ENCODE data around the gene RPH3AL.
"Not testable (repeated sequence)": the region's sequence is repeated elsewhere in the genome, so short reads cannot be mapped to it uniquely, and the experiment has no call there.

The RPH3AL gene

DNA sequence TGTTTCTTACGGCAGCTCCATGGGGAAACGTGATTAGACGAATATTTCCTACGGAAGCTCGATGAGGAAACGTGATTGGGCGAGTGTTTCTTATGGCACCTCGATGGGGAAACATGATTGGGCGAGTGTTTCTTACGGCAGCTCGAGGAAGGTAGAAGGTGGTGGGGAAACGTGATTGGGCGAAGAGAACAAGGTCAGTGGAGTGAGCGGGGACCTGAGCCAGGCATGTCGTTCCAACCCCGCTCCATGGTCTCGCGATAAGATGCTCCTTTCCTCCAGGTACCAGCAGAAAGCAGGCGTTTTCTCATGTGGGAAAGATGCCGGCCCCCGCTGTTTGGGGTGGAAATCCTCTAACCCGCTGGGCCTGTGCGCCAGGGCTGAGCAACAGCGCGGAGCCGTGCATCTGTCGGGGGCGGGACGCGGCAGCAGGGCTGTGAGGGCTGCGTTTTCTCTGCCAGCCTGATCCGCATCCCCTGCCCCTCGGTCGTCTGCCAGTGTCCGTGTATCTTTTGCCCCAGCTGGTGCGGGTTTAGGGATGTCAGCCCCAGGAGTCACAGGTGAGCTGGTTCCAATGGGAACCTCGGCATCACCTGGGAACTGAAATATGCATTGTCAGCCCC lies 145.6 kb downstream of the RPH3AL start:
- in situ Hi-C loops (cut with MboI; ENCODE audit: low sequenced_read_pairs) = no loop called here

DNA sequence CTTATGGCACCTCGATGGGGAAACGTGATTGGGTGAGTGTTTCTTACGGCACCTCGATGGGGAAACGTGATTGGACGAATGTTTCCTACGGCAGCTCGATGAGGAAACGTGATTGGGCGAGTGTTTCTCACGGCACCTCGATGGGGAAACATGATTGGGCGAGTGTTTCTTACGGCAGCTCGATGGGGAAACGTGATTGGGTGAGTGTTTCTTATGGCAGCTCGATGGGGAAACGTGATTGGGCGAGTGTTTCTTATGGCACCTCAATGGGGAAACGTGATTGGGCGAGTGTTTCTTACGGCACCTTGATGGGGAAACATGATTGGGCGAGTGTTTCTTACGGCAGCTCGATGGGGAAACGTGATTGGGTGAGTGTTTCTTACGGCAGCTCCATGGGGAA lies 146.1 kb downstream of the RPH3AL start:
- in situ Hi-C loops (cut with MboI; ENCODE audit: low sequenced_read_pairs) = not testable (repeated sequence)

GRCh38 chr17:205817-206216 lies 146.8 kb downstream of the RPH3AL start:
- in situ Hi-C loops (cut with MboI; ENCODE audit: low sequenced_read_pairs) = no loop called here

DNA sequence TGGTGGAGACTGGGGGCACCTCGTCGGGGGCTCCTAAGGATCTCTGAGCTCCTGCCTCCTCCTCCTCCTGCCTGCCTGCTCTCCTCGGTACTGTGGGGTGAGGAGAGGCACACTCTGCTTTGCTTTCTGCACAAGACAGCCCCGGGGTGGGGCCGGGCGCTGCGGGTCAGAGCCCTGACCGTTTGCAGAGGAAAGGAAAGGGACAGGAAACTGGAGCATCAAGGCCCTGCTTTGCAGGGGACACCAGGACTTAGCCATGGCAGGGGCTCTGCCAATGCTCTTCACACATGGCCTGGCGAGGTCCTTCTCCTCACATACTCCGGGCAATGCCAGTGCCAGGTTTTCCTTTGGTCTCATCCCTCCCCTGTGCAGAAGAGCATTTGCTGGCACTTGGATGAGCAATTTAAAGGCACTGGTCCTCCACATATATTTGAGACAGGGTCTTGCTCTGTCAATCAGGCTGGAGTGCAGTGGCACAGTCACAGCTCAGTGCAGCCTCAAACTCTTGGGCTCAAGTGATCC lies 147.4 kb downstream of the RPH3AL start:
- in situ Hi-C loops (cut with MboI; ENCODE audit: low sequenced_read_pairs) = no loop called here

GRCh38 chr17:204427-205147 lies 148.0 kb downstream of the RPH3AL start:
- in situ Hi-C loops (cut with MboI; ENCODE audit: low sequenced_read_pairs) = no loop called here

DNA sequence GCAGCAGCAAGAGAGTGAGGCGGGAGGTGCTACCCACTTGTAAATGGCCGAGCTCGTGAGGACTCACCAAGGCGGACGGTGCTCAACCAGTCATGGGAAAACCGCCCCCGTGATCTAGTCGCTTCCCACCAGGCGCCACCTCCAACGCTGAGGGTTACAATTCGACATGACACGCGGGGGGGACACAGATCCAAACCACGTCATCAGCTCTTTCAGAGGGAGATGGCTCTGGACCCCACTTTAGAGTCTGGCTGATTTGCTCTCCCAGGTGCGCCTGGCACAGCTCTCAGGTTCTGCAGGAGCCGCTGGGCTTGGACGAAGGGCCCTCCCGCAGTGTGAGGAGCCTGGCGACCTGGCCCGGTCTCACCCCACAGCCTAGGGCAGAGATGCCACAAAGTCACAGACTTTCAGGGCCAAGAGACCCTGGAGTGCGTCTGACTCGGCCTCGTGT lies 150.1 kb downstream of the RPH3AL start:
- in situ Hi-C loops (cut with MboI; ENCODE audit: low sequenced_read_pairs) = no loop called here

DNA sequence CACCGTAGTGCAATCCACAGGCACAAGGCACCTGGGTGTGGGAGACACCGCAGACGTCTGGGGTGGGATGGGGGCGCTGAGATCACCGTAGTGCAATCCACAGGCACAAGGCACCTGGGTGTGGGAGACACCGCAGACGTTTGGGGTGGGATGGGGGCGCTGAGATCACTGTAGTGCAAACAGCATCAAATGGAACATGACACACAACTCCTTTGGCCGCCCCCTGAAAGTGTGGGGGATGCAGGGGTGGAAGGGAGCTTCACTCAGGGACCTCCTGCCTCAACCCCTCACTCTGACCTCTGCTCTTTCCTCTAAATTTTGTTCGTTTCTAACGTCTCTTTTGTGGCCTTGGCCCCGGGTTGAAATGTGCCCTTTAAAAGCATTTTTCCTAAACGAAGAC lies 150.9 kb downstream of the RPH3AL start:
- in situ Hi-C loops (cut with MboI; ENCODE audit: low sequenced_read_pairs) = not testable (repeated sequence)

GRCh38 chr17:201257-201656 lies 151.3 kb downstream of the RPH3AL start:
- in situ Hi-C loops (cut with MboI; ENCODE audit: low sequenced_read_pairs) = not testable (repeated sequence)

DNA sequence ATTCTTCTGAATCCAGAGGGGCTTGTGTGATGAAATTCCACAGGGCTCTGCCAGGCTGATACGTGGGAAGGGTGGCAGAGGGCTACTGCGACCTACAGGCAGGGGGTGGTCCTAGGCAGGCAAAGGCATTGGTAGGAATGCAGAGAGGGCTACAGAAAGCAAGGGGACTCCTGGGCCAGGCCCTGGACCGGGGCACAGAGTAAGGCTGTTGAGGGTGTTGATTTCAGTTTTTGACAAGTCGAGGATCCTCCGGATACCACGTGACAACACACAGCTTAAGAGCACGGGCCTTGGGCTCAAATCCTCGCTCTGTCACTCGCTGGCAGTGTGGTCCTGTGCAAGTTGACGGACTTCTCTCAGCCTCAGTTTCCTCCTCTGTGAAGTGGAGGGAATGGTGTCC lies 152.0 kb downstream of the RPH3AL start:
- in situ Hi-C loops (cut with MboI; ENCODE audit: low sequenced_read_pairs) = no loop called here

DNA sequence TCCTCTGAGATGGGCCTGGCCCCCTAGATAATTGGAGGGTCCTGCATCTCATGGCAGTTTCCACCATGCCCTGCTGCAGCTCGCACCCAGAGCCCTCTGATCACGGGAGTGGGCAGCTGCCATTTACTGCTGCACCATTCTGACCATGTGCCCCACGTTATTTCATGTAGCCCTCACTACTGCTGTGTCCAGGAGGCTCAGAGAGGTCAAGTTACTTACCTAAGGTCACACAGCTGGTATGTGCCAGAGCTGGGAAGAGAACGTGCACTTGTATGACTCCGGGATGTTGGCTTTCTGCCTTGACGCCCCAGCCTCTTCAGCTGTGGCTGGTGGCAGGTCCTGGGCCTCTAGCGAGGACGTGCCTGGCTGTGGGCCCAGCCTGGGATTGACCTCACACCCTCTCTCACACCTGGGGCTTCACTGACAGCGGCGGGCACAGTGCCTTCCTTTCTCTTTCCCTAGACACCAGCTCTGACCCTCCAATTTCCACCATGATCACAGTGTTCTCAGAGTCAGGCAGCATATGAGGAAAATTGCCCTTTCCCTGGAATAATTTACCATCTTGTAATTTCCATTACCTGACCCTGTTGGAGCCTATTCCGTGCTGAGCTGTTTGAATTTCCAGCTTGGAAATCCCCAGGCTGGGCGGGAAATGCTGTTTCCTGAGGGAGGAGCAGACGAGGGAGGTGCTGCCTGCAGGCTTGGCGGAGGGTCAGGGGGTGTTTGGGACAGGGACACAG lies 152.6 kb downstream of the RPH3AL start:
- in situ Hi-C loops (cut with MboI; ENCODE audit: low sequenced_read_pairs) = no loop called here

GRCh38 chr17:199191-199604 lies 153.4 kb downstream of the RPH3AL start:
- in situ Hi-C loops (cut with MboI; ENCODE audit: low sequenced_read_pairs) = no loop called here

GRCh38 chr17:198225-198624 lies 154.4 kb downstream of the RPH3AL start:
- in situ Hi-C loops (cut with MboI; ENCODE audit: low sequenced_read_pairs) = not testable (repeated sequence)

GRCh38 chr17:197352-197751 lies 155.3 kb downstream of the RPH3AL start:
- in situ Hi-C loops (cut with MboI; ENCODE audit: low sequenced_read_pairs) = no loop called here

GRCh38 chr17:194828-195602 lies 157.6 kb downstream of the RPH3AL start:
- in situ Hi-C loops (cut with MboI; ENCODE audit: low sequenced_read_pairs) = no loop called here

- in situ Hi-C loops (cut with MboI; ENCODE audit: low sequenced_read_pairs) = no loop called here
These were observed 158.5 kb downstream of the RPH3AL start for GRCh38 chr17:193841-194806.

GRCh38 chr17:193426-193810 lies 159.2 kb downstream of the RPH3AL start:
- in situ Hi-C loops (cut with MboI; ENCODE audit: low sequenced_read_pairs) = no loop called here

DNA sequence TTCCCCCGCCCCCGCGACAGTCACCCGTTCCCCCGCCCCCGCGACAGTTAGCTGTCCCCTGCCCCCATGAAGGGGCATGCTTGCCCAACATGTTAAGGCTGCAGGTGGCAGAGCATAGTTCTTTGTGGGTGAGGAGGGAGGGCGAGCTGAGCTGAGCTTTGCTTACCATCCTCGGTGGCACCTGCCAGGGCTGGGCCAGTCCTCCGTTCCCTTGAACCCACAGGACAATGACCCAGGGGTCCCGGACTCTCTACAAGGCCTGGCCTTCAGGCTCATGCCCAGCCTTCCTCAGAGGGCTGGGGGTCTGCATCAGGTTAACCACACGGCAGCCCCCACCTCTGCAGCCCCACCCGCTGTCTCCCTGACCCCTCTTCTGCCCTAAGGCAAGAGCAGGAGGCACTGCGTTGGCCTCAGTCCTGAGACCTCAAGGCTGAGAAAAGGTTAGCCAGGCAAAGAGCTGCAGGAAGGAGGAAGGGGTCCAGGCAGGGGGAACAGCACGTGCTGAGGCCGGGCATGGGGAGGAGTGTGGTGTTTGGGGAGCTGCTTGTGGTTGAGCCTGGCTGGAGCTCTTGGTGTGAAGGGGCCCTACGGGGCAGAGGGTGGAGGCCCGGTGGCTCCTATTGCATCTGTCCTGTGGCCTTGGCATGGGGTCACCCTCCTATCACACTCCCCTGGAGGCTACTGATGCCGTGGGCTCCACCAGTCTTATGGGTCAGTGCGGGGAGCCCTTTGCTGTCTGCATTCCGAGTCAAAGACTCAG lies 159.8 kb downstream of the RPH3AL start:
- in situ Hi-C loops (cut with MboI; ENCODE audit: low sequenced_read_pairs) = no loop called here

DNA sequence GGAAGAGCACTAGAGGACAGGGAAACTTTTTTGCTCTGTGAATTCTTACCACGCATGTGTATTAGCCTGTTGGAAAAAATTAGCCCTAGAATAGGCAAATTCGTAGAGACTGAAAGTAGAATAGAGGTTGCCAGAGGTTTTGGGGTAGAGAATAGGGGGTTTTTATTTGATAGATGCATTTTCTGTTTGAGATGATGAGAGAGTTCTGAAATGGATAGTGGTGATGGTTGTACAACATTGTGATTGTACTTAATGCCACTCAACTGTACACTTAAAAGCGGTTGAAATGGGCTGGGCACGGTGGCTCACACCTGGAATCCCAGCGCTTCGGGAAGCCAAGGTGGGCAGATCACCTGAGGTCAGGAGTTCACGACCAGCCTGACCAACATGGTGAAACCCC lies 163.2 kb downstream of the RPH3AL start:
- in situ Hi-C loops (cut with MboI; ENCODE audit: low sequenced_read_pairs) = no loop called here

DNA sequence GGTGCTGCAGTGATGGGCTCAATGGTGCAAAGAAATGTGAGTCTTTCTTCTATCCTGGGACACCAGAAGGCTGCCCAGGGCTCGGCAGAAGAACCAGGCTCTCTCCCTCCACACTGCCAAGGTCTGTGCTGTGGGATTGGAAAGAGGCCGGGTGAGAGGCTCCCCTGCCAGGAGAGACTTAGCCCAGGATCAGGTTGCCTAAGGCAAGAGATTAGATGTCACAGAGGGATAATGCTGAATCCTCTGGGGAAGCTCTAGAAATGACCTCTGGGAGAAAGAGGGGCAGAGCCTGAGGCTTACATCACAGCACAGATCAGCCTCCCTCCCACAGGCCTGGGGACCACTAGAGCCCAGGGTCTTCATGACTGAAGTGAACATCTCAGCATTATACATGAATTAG lies 165.5 kb downstream of the RPH3AL start:
- in situ Hi-C loops (cut with MboI; ENCODE audit: low sequenced_read_pairs) = no loop called here

Measured in HL-60/S4 (cell line).